B cell (primary cell): ENCODE data around the gene ITCH. TPM values are rescaled to one million over a fixed set of nuclear protein-coding genes. Genes with fewer than 3 reads are reported as not detected.

Experiments
- ATAC-seq: fragments of 200-7000 bp; cut with Tn5 transposase; one replicate; pipeline ENCODE4 v1.10.0; 2021; ENCODE audit warnings: low read depth, mild to moderate bottlenecking, moderate number of reproducible peaks, moderate library complexity
- CTCF ChIA-PET: fragments of 350-600 bp; sonication (Branson Sonifier 250); formaldehyde crosslinking; loops from one replicate; lab custom pipeline; 2021; ENCODE audit warnings: antibody characterized with exemption, inconsistent platforms; lab: Charles Lee
- POLR2A ChIA-PET: fragments of 350-600 bp; sonication (Branson Sonifier 250); formaldehyde crosslinking; loops from one replicate; lab custom pipeline; 2021; ENCODE audit warnings: antibody characterized with exemption; lab: Charles Lee
- DNase-seq: peaks from one replicate; pipeline ENCODE4 v3.0.0; 2013
- H2AFZ ChIP-seq: 2 replicates; pipeline ENCODE4 v1.6.1; 2012; ENCODE audit warnings: mild to moderate bottlenecking, low read depth, low read length; ENCODE audit not compliant: insufficient read depth, poor library complexity, severe bottlenecking
- H3K27ac ChIP-seq, 2 donors: 1 replicate in 1 of 2; 2 replicates in 1 of 2; pipeline ENCODE4 v1.5.1; 2012 to 2013; ENCODE audit warnings: low read length in 2 of 2, mild to moderate bottlenecking in 2 of 2, moderate library complexity in 1 of 2
- H3K27me3 ChIP-seq, 4 experiments: fragments of 200-600 bp in 1 of 4; sonication (generic) in 1 of 4; replicated peaks in 1 of 4; 1 replicate in 2 of 4; 2 replicates in 2 of 4; pipeline versions ENCODE4 v1.6.1 to v1.7.0; 2013 to 2016; ENCODE audit warnings: low read length in 3 of 4, mild to moderate bottlenecking in 2 of 4, mixed read lengths in 1 of 4, moderate library complexity in 1 of 4; ENCODE audit not compliant: insufficient read depth in 4 of 4, control insufficient read depth in 3 of 4; ENCODE audit errors: control extremely low read depth in 1 of 4
- H3K36me3 ChIP-seq, 2 experiments: replicated peaks in 1 of 2; 1 replicate in 1 of 2; 2 replicates in 1 of 2; pipeline versions ENCODE4 v1.6.1 to v1.7.1; 2013; ENCODE audit warnings: low read length in 1 of 2; ENCODE audit not compliant: insufficient read depth in 2 of 2, control insufficient read depth in 1 of 2; ENCODE audit errors: control extremely low read depth in 1 of 2, extremely low read depth in 1 of 2
- H3K4me1 ChIP-seq, 2 donors: fragments of 200-600 bp in 1 of 2; sonication (generic) in 1 of 2; 1 replicate in 1 of 2; 2 replicates in 1 of 2; pipeline versions ENCODE4 v1.5.1 to v1.6.1; 2013 to 2017; ENCODE audit warnings: low read length in 2 of 2; ENCODE audit not compliant: control insufficient read depth in 2 of 2, insufficient read depth in 2 of 2
- H3K4me2 ChIP-seq: replicated peaks from 2 replicates; pipeline ENCODE3; 2012; ENCODE audit warnings: mild to moderate bottlenecking, low read depth, low read length; ENCODE audit not compliant: poor library complexity, severe bottlenecking
- H3K4me3 ChIP-seq, 5 experiments: fragments of 200-600 bp in 1 of 5; sonication (generic) in 1 of 5; 1 replicate in 3 of 5; 2 replicates in 2 of 5; pipeline versions ENCODE4 v1.5.1 to v1.7.0; 2011 to 2016; ENCODE audit warnings: low read length in 4 of 5, mild to moderate bottlenecking in 4 of 5, low read depth in 2 of 5, control low read depth in 1 of 5, moderate library complexity in 1 of 5; ENCODE audit not compliant: insufficient read depth in 1 of 5; ENCODE audit errors: control extremely low read depth in 1 of 5, extremely low read depth in 1 of 5
- H3K79me2 ChIP-seq: fragments of 200-600 bp; sonication (generic); one replicate; pipeline ENCODE4 v1.6.0; 2016; ENCODE audit warnings: low read length; ENCODE audit not compliant: control insufficient read depth, insufficient read depth
- H3K9ac ChIP-seq: fragments of 200-600 bp; sonication (generic); 2 replicates; pipeline ENCODE4 v1.6.1; 2017; ENCODE audit warnings: mild to moderate bottlenecking, low read length, moderate library complexity
- H3K9me3 ChIP-seq, 3 donors: one replicate each; pipeline versions ENCODE4 v1.6.1 to v1.7.1; 2013; ENCODE audit warnings: low read length in 2 of 3; ENCODE audit not compliant: control insufficient read depth in 2 of 3, insufficient read depth in 1 of 3; ENCODE audit errors: control extremely low read depth in 1 of 3
- H4K20me1 ChIP-seq: 2 replicates; pipeline ENCODE4 v1.6.0; 2012; ENCODE audit warnings: mild to moderate bottlenecking, low read length; ENCODE audit not compliant: insufficient read depth, control insufficient read depth, poor library complexity, severe bottlenecking
- H3K27ac Mint-ChIP-seq: one replicate; pipeline ENCODE4 v1.8.0; 2021; ENCODE audit warnings: mixed read lengths
- H3K27me3 Mint-ChIP-seq: one replicate; pipeline ENCODE4 v1.8.0; 2021; ENCODE audit warnings: mixed read lengths
- H3K4me1 Mint-ChIP-seq: one replicate; pipeline ENCODE4 v1.8.0; 2021; ENCODE audit warnings: mixed read lengths
- H3K4me3 Mint-ChIP-seq: one replicate; pipeline ENCODE4 v1.8.0; 2021; ENCODE audit warnings: mixed read lengths
- H3K9me3 Mint-ChIP-seq: one replicate; pipeline ENCODE4 v1.8.0; 2022; ENCODE audit warnings: mixed read lengths; ENCODE audit not compliant: insufficient read depth
- CTCF ChIP-seq: fragments of 200-600 bp; IDR thresholded peaks from one replicate; pipeline ENCODE4 v1.8.0; 2022; ENCODE audit warnings: antibody characterized with exemption, mild to moderate bottlenecking
- EZH2 ChIP-seq: IDR thresholded peaks from 2 replicates; pipeline ENCODE4 v1.6.1; 2012; ENCODE audit warnings: borderline replicate concordance, low read depth, mild to moderate bottlenecking, moderate library complexity, low read length; ENCODE audit not compliant: insufficient read depth, poor library complexity, severe bottlenecking
- WGBS: methylation state at CpG from one replicate; pipeline ENCODE4 v1.1.5; 2013; ENCODE audit warnings: missing lambda C conversion rate; ENCODE audit not compliant: insufficient coverage; 5-methylcytosine and 5-hydroxymethylcytosine counted together
- intact Hi-C: fragments of 100-400 bp; cut with micrococcal nuclease; formaldehyde crosslinking; loops from one replicate; pipeline ENCODE4 v1.10.0; 2022
- polyA plus RNA-seq: library from polyadenylated mRNA; depleted of rRNA; stranded (reverse); fragments of >200 nt; gene quantifications from 2 replicates; pipeline ENCODE4 v1.2.3, GENCODE V29; 2012
- total RNA-seq, 2 donors: library from RNA; stranded (reverse); fragments of 120-200 nt in 1 of 2; gene quantifications; 1 replicate in 1 of 2; 2 replicates in 1 of 2; pipeline versions ENCODE4 v1.2.3 to v1.2.4, GENCODE V29; 2013 to 2022

ITCH gene
- total and polyA plus RNA-seq, 2 donors (not counting 1 experiment from before 2014, with no cell fraction given) = 10.0 to 110 TPM

GRCh38 chr20:34403063-34403827, 40.2 kb downstream of the ITCH start:
- Mint-ChIP-seq H3K4me1 (peaks cover 47% of the 10 kb centered on the region), H3K4me3 (peak overlapping the region; percentile 12), H3K27ac (peak overlapping the region; percentile 54), H3K9me3 (no peaks in the 10 kb centered on the region), H3K27me3 (no peaks in the 10 kb centered on the region)
- Histone ChIP-seq H3K9ac (peak overlapping the region; percentile 15), H3K27me3 (no peaks in the 10 kb centered on the region), H3K36me3 (peaks cover 0 to 28% of the 10 kb centered on the region in 2 experiments), H3K79me2 (peaks cover 82% of the 10 kb centered on the region), H3K4me1 (peaks cover 38 to 41% of the 10 kb centered on the region in 2 donors), H3K4me2 (peak overlapping the region; percentile 43), H4K20me1 (peaks cover 63% of the 10 kb centered on the region), H3K4me3 (no peak overlapping the region), H3K27ac (peak overlapping the region; percentile 27 to 67), H3K9me3 (no peaks in the 10 kb centered on the region), H2AFZ (no peak overlapping the region)
- TF ChIP-seq CTCF (no peak), EZH2 (no peak)
- whole genome bisulfite sequencing = 100% methylated on average over 1 of the region's 4 CpGs
- intact Hi-C loops = no loop called here
- POLR2A ChIA-PET = interaction anchor here (0.7 kb wide), 1 partner anchor 40 kb away, joined by 3 read pairs; no protein-coding TSS in a partner anchor
- CTCF ChIA-PET = interaction anchor here (1.5 to 1.7 kb wide), 2 partner anchors 37 to 91 kb away, joined by 3 to 11 read pairs; no protein-coding TSS in a partner anchor
- DNase-seq (no peak), ATAC-seq (no peak)

- Histone ChIP-seq H4K20me1 (peaks cover 60% of the 10 kb centered on the region), H3K9me3 (no peaks in the 10 kb centered on the region), H3K9ac (peak overlapping the region; percentile 15), H3K27ac (peak overlapping the region; percentile 27 to 67), H3K36me3 (peaks cover 0 to 27% of the 10 kb centered on the region in 2 experiments), H3K4me2 (peak overlapping the region; percentile 43), H2AFZ (no peak overlapping the region), H3K79me2 (peaks cover 85% of the 10 kb centered on the region), H3K4me1 (peaks cover 38 to 41% of the 10 kb centered on the region in 2 donors), H3K4me3 (no peak overlapping the region), H3K27me3 (no peaks in the 10 kb centered on the region)
- Mint-ChIP-seq H3K4me3 (peak overlapping the region; percentile 12), H3K27ac (peak overlapping the region; percentile 54), H3K4me1 (peaks cover 50% of the 10 kb centered on the region), H3K27me3 (no peaks in the 10 kb centered on the region), H3K9me3 (no peaks in the 10 kb centered on the region)
- DNase-seq = peak; percentile 52
- intact Hi-C loops = no loop called here
- POLR2A ChIA-PET = interaction anchor here (0.7 to 1.4 kb wide), 3 partner anchors 28 to 41 kb away, joined by 3 to 5 read pairs (median 4); partner anchors contain the start of gene ITCH
- TF ChIP-seq EZH2 (no peak), CTCF (no peak)
- CTCF ChIA-PET = interaction anchor here (0.6 to 2.5 kb wide), 5 partner anchors 28 to 295 kb away, joined by 3 to 15 read pairs (median 4); partner anchors contain the start of gene ITCH
- ATAC-seq = peak; percentile 83
- WGBS = no CpG with 5 or more reads among the region's 1 CpG
Measured at GRCh38 chr20:34403908-34404307, 40.8 kb downstream of the ITCH start.
